GM21367 (cell line): ENCODE results near the gene ZBTB40.

ENCODE experiments used
- ATAC-seq: cut with Tn5 transposase; IDR thresholded peaks from one replicate; pipeline ENCODE4 v1.9.1; 2021; ENCODE audit not compliant: unreplicated experiment

The ZBTB40 gene

GRCh38 chr1:22462928-22463327 lies 11.3 kb downstream of the ZBTB40 start:
- no peak for ATAC-seq

- ATAC-seq, result no peak
Observed at GRCh38 chr1:22465015-22465565, 13.4 kb downstream of the ZBTB40 start.

- ATAC-seq, result no peak
Observed at GRCh38 chr1:22465671-22466070, 14.0 kb downstream of the ZBTB40 start.

GRCh38 chr1:22470227-22470626 lies 18.6 kb downstream of the ZBTB40 start:
- no peak for ATAC-seq

GRCh38 chr1:22471078-22471477 lies 19.4 kb downstream of the ZBTB40 start:
- no peak for ATAC-seq

- ATAC-seq, result no peak
Observed at GRCh38 chr1:22471610-22472009, 20.0 kb downstream of the ZBTB40 start.

- ATAC-seq, result no peak
Observed at GRCh38 chr1:22472596-22472995, 20.9 kb downstream of the ZBTB40 start.

GRCh38 chr1:22473952-22474351 lies 22.3 kb downstream of the ZBTB40 start:
- ATAC-seq, result no peak

GRCh38 chr1:22476566-22476965 lies 24.9 kb downstream of the ZBTB40 start:
- no peak for ATAC-seq

- ATAC-seq, result no peak
Observed at GRCh38 chr1:22483121-22483520, 31.5 kb downstream of the ZBTB40 start.

- no peak for ATAC-seq
Observed at GRCh38 chr1:22484706-22485345, 33.2 kb downstream of the ZBTB40 start.

- no peak for ATAC-seq
Observed at GRCh38 chr1:22485431-22485830, 33.8 kb downstream of the ZBTB40 start.

GRCh38 chr1:22487781-22488180 lies 36.1 kb downstream of the ZBTB40 start:
- no peak for ATAC-seq

- ATAC-seq, result no peak
Observed at GRCh38 chr1:22488319-22488718, 36.7 kb downstream of the ZBTB40 start.

GRCh38 chr1:22489278-22489677 lies 37.6 kb downstream of the ZBTB40 start:
- no peak for ATAC-seq

GRCh38 chr1:22489823-22490222 lies 38.2 kb downstream of the ZBTB40 start:
- ATAC-seq, result no peak

- ATAC-seq, result no peak
Observed at GRCh38 chr1:22490309-22490708, 38.7 kb downstream of the ZBTB40 start.

GRCh38 chr1:22491995-22492715 lies 40.5 kb downstream of the ZBTB40 start:
- no peak for ATAC-seq

- ATAC-seq, result no peak
Observed at GRCh38 chr1:22494144-22494543, 42.5 kb downstream of the ZBTB40 start.

- ATAC-seq, result no peak
Observed at GRCh38 chr1:22494943-22495579, 43.4 kb downstream of the ZBTB40 start.

- no peak for ATAC-seq
Observed at GRCh38 chr1:22496536-22497160, 45.0 kb downstream of the ZBTB40 start.
